ENCODE data around the gene ENPP7.

The ENPP7 gene

DNA sequence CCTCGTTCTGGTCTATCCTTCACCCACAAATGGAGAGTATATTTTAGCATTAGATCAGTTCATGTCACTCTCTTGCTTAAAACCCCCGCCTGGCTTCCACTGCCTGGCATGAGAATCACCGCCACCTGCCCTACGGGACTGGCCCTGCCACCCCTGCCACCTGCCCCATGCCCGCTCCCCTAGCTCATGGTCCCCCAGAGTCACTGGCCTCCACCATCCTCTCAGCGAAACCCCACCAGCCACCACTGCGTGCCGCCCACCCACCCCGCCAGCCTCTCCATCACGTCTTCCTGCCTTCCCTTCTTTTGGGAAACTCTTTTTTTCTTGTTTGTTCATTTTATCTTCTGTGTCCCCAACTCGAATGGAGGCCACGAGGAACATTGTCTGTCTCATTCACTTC lies 982 bp upstream of the ENPP7 start:
- H3K4me2 ChIP-seq (ENCODE audit: low read length): no peak overlapping the region

DNA sequence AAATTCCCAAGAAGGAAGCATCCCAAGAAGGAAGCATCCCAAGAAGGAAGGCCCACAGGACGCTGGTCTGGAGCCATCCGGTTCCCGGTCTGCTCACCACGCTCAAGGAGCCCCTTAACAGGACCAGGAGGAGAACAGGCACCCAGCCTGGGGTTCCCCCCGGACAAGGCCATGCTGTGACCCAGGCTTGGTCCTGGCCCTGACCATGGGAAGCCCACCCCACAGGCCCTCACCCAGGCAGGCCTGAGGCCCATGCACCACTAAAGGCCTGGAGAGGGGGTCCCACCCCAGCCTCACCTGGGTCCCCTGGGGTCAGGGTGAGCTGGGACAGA lies 340 bp upstream of the ENPP7 start:
- H3K27ac ChIP-seq (ENCODE audit: low read length): no peak overlapping the region
- no peak overlapping the region for H3K4me2 ChIP-seq (ENCODE audit: low read length)
- H3K4me1 ChIP-seq (ENCODE audit: low read length): peaks cover 18% of the 10 kb centered on the region
- no peak overlapping the region for H3K4me3 ChIP-seq (ENCODE audit: low read length)
- peaks cover 5% of the 10 kb centered on the region; the same call in 1 of the 2 replicates for H3K79me2 ChIP-seq (ENCODE audit: low read length)
- H3K27me3 ChIP-seq (ENCODE audit: low read depth, low read length): no peaks in the 10 kb centered on the region
- TF ChIP-seq EZH2phosphoT487 (IDR thresholded peaks at IDR 0.05; ENCODE audit: low read depth): no peak
- TF ChIP-seq, protein P1, sequence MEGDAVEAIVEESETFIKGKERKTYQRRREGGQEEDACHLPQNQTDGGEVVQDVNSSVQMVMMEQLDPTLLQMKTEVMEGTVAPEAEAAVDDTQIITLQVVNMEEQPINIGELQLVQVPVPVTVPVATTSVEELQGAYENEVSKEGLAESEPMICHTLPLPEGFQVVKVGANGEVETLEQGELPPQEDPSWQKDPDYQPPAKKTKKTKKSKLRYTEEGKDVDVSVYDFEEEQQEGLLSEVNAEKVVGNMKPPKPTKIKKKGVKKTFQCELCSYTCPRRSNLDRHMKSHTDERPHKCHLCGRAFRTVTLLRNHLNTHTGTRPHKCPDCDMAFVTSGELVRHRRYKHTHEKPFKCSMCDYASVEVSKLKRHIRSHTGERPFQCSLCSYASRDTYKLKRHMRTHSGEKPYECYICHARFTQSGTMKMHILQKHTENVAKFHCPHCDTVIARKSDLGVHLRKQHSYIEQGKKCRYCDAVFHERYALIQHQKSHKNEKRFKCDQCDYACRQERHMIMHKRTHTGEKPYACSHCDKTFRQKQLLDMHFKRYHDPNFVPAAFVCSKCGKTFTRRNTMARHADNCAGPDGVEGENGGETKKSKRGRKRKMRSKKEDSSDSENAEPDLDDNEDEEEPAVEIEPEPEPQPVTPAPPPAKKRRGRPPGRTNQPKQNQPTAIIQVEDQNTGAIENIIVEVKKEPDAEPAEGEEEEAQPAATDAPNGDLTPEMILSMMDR (IDR thresholded peaks at IDR 0.05; ENCODE audit: low read depth, low read length): no peak
- H2AFZ ChIP-seq (ENCODE audit: low read depth, low read length): no peak overlapping the region
- no peaks in the 10 kb centered on the region for H4K20me1 ChIP-seq (ENCODE audit: insufficient read depth, low read length)
- H3K9me3 ChIP-seq (ENCODE audit: insufficient read depth, low read length): no peaks in the 10 kb centered on the region
- H3K36me3 ChIP-seq (replicated peaks; ENCODE audit: low read depth, low read length): no peaks in the 10 kb centered on the region
- H3K9ac ChIP-seq (ENCODE audit: low read length): no peak overlapping the region

More for the DNA sequence above, 982 bp upstream of the ENPP7 start:
- no peak overlapping the region for H2AFZ ChIP-seq (ENCODE audit: low read depth, low read length)
- no peaks in the 10 kb centered on the region for H3K36me3 ChIP-seq (replicated peaks; ENCODE audit: low read depth, low read length)
- H3K27me3 ChIP-seq (ENCODE audit: low read depth, low read length): no peaks in the 10 kb centered on the region
- H3K27ac ChIP-seq (ENCODE audit: low read length): no peak overlapping the region
- H3K9ac ChIP-seq (ENCODE audit: low read length): no peak overlapping the region
- H3K4me3 ChIP-seq (ENCODE audit: low read length): no peak overlapping the region
- TF ChIP-seq, protein P1 (IDR thresholded peaks at IDR 0.05; ENCODE audit: low read depth, low read length): no peak
- no peak for TF ChIP-seq EZH2phosphoT487 (IDR thresholded peaks at IDR 0.05; ENCODE audit: low read depth)
- no peaks in the 10 kb centered on the region for H3K9me3 ChIP-seq (ENCODE audit: insufficient read depth, low read length)
- no peaks in the 10 kb centered on the region for H4K20me1 ChIP-seq (ENCODE audit: insufficient read depth, low read length)
- H3K79me2 ChIP-seq (ENCODE audit: low read length): peaks cover 5% of the 10 kb centered on the region; the same call in 1 of the 2 replicates
- peaks cover 18% of the 10 kb centered on the region for H3K4me1 ChIP-seq (ENCODE audit: low read length)

DNA sequence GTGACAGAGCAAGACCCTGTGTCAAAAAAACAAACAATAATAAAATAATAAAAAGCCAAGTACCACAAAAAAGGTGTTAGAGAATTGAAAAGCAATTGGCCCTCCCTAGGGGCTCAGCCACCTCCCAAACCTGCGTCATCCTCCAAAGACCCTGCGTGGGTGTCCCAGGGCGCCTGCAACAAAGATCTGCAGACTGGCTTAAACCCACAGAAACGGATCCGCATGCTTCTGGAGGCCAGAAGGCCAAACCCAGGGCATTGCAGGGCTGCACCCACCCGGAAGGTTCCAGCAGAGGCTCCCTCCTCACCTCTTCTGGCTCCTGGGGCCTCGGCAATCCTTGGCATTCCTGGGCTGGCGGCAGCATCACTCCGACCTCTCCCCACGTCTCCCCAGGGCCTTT lies 1.5 kb downstream of the ENPP7 start:
- peak overlapping the region; percentile 96; the same call in 1 of the 2 replicates for H2AFZ ChIP-seq (ENCODE audit: low read depth, low read length)
- TF ChIP-seq, protein P1 (IDR thresholded peaks at IDR 0.05; ENCODE audit: low read depth, low read length): no peak
- no peak for TF ChIP-seq EZH2phosphoT487 (IDR thresholded peaks at IDR 0.05; ENCODE audit: low read depth)

DNA sequence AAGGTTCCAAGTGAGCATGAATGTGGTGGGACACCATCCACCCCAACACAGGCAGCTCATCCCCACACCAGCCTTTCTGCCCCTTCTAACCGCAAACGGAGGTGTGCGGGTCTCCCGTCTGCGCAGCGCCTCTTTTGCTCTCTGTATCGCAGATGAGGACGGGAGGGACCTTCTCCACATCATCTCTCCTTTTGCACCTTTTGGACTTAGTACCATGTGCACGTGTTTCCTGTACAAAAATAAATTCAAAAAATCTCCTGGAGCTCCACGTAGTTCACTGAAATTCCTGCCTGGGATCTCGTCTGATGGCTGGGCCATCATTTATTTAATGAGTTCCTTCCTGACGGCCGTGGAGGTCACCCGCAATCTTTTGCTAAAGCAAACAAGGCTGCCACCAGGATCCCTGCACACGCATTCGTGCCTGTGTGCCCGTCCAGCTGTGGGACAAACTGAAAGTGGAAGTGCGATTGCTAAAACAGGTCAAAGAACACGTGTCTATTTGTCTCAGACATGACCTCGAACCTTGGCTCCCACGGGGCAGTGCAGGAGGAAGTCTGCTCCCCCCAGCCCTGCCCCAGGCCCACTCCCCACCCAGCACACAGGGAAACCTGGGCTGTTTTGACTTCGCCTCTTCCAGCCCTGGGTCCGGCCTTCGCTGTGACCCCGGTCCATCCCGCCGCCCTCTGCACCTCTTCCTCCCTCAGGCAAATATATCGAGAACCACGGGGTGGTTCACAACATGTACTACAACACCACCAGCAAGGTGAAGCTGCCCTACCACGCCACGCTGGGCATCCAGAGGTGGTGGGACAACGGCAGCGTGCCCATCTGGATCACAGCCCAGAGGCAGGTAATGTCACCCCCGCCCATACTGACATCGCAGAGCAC lies 2.3 kb downstream of the ENPP7 start:
- Histone ChIP-seq H3K4me2 (ENCODE audit: low read length) (peak overlapping the region; percentile 99), H4K20me1 (ENCODE audit: insufficient read depth, low read length) (no peaks in the 10 kb centered on the region), H2AFZ (ENCODE audit: low read depth, low read length) (peak overlapping the region; percentile 96), H3K4me3 (ENCODE audit: low read length) (peak overlapping the region; percentile 82), H3K27me3 (ENCODE audit: low read depth, low read length) (no peaks in the 10 kb centered on the region), H3K36me3 (replicated peaks; ENCODE audit: low read depth, low read length) (no peaks in the 10 kb centered on the region), H3K27ac (ENCODE audit: low read length) (peak overlapping the region; percentile 59), H3K9ac (ENCODE audit: low read length) (peak overlapping the region; percentile 71), H3K9me3 (ENCODE audit: insufficient read depth, low read length) (no peaks in the 10 kb centered on the region), H3K4me1 (ENCODE audit: low read length) (peaks cover 18% of the 10 kb centered on the region), H3K79me2 (ENCODE audit: low read length) (peaks cover 5% of the 10 kb centered on the region; the same call in 1 of the 2 replicates)
- TF ChIP-seq, protein P1 (IDR thresholded peaks at IDR 0.05; ENCODE audit: low read depth, low read length): no peak
- TF ChIP-seq EZH2phosphoT487 (IDR thresholded peaks at IDR 0.05; ENCODE audit: low read depth): no peak

More for the DNA sequence above, 1.5 kb downstream of the ENPP7 start:
- Histone ChIP-seq H3K4me2 (ENCODE audit: low read length) (peak overlapping the region; percentile 99), H3K9ac (ENCODE audit: low read length) (peak overlapping the region; percentile 71), H3K36me3 (replicated peaks; ENCODE audit: low read depth, low read length) (no peaks in the 10 kb centered on the region), H3K27ac (ENCODE audit: low read length) (peak overlapping the region; percentile 59), H3K27me3 (ENCODE audit: low read depth, low read length) (no peaks in the 10 kb centered on the region), H3K4me3 (ENCODE audit: low read length) (peak overlapping the region; percentile 82), H3K79me2 (ENCODE audit: low read length) (peaks cover 5% of the 10 kb centered on the region; the same call in 1 of the 2 replicates), H3K9me3 (ENCODE audit: insufficient read depth, low read length) (no peaks in the 10 kb centered on the region), H3K4me1 (ENCODE audit: low read length) (peaks cover 18% of the 10 kb centered on the region), H4K20me1 (ENCODE audit: insufficient read depth, low read length) (no peaks in the 10 kb centered on the region)
